Activated T-cell treated with anti-CD3 and anti-CD28 coated beads, Interleukin-2, amount 50 U/mL, for 48 hours (primary cell): ENCODE measurements around the gene YWHAG.
A peak's percentile ranks its signal among the peaks of the same experiment; 100 is the strongest.
"Not testable (repeated sequence)": the region's sequence is repeated elsewhere in the genome, so short reads cannot be mapped to it uniquely, and the experiment has no call there.

ENCODE experiments used
- DNase-seq, 2 experiments: peaks; one replicate each; pipeline ENCODE4 v3.0.0-alpha.2; 2020

YWHAG gene

GRCh38 chr7:76358481-76359110, at the start of gene YWHAG:
YWHAG (minus strand) TSS chr7:76358991; CDS start chr7:76358808, 183 bp downstream.
- peak in 1 of 2 experiments; percentile 93 for DNase-seq

- no peak for DNase-seq
Measured at GRCh38 chr7:76408121-76408560, 49.4 kb upstream of the YWHAG start.

GRCh38 chr7:76407718-76408117, 48.9 kb upstream of the YWHAG start:
- no peak for DNase-seq

GRCh38 chr7:76405738-76406137, 46.9 kb upstream of the YWHAG start:
- no peak for DNase-seq

- no peak for DNase-seq
Measured at GRCh38 chr7:76403780-76404494, 45.1 kb upstream of the YWHAG start.

GRCh38 chr7:76403097-76403496, 44.3 kb upstream of the YWHAG start:
- not testable (repeated sequence) for DNase-seq

GRCh38 chr7:76400248-76400647, 41.5 kb upstream of the YWHAG start:
- no peak for DNase-seq

GRCh38 chr7:76397409-76398183, 38.8 kb upstream of the YWHAG start:
- DNase-seq, result peak; percentile 88 to 89

- no peak for DNase-seq
Measured at GRCh38 chr7:76396864-76397263, 38.1 kb upstream of the YWHAG start.

- no peak for DNase-seq
Measured at GRCh38 chr7:76395965-76396726, 37.4 kb upstream of the YWHAG start.

- DNase-seq, result not testable (repeated sequence)
Measured at GRCh38 chr7:76395605-76395964, 36.8 kb upstream of the YWHAG start.

GRCh38 chr7:76394957-76395356, 36.2 kb upstream of the YWHAG start:
- no peak for DNase-seq

GRCh38 chr7:76393116-76394031, 34.6 kb upstream of the YWHAG start:
- DNase-seq, result peak; percentile 92 to 94

- no peak for DNase-seq
Measured at GRCh38 chr7:76392531-76393115, 33.8 kb upstream of the YWHAG start.

- DNase-seq, result no peak
Measured at GRCh38 chr7:76390092-76390491, 31.3 kb upstream of the YWHAG start.

- DNase-seq, result not testable (repeated sequence)
Measured at GRCh38 chr7:76387789-76388188, 29.0 kb upstream of the YWHAG start.

- no peak for DNase-seq
Measured at GRCh38 chr7:76386691-76387260, 28.0 kb upstream of the YWHAG start.

GRCh38 chr7:76383089-76383944, 24.5 kb upstream of the YWHAG start:
- no peak for DNase-seq

GRCh38 chr7:76381814-76382213, 23.0 kb upstream of the YWHAG start:
- DNase-seq, result no peak

- DNase-seq, result no peak
Measured at GRCh38 chr7:76380623-76380966, 21.8 kb upstream of the YWHAG start.
